Stimulated activated CD4-positive, alpha-beta T cell treated with anti-CD3 and anti-CD28 coated beads, Interleukin-1b, Interleukin-23, amount 100 ng/mL, for 1 hour (primary cell): ENCODE measurements around the gene CEP97.
"Not testable (repeated sequence)": the region's sequence is repeated elsewhere in the genome, so short reads cannot be mapped to it uniquely, and the experiment has no call there.

Experiments
- DNase-seq, 2 donors: peaks; one replicate each; pipeline ENCODE4 v3.0.0-alpha.2; 2020; ENCODE audit warnings: low read depth in 2 of 2

The CEP97 gene, protein sequence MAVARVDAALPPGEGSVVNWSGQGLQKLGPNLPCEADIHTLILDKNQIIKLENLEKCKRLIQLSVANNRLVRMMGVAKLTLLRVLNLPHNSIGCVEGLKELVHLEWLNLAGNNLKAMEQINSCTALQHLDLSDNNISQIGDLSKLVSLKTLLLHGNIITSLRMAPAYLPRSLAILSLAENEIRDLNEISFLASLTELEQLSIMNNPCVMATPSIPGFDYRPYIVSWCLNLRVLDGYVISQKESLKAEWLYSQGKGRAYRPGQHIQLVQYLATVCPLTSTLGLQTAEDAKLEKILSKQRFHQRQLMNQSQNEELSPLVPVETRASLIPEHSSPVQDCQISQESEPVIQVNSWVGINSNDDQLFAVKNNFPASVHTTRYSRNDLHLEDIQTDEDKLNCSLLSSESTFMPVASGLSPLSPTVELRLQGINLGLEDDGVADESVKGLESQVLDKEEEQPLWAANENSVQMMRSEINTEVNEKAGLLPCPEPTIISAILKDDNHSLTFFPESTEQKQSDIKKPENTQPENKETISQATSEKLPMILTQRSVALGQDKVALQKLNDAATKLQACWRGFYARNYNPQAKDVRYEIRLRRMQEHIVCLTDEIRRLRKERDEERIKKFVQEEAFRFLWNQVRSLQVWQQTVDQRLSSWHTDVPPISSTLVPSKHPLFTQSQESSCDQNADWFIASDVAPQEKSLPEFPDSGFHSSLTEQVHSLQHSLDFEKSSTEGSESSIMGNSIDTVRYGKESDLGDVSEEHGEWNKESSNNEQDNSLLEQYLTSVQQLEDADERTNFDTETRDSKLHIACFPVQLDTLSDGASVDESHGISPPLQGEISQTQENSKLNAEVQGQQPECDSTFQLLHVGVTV

GRCh38 chr3:101724329-101725193 lies at the start of gene CEP97:
CEP97 (plus strand) TSS chr3:101724614; CDS start chr3:101724677, 63 bp downstream.
- peak; percentile 50 to 71 for DNase-seq

GRCh38 chr3:101675709-101676215 lies 48.7 kb upstream of the CEP97 start:
- no peak for DNase-seq

GRCh38 chr3:101676216-101676764 lies 48.1 kb upstream of the CEP97 start:
- DNase-seq = peak; percentile 85 to 92

- DNase-seq = peak; percentile 97 to 99
These were observed 47.5 kb upstream of the CEP97 start, which contains the start of gene ZBTB11 for GRCh38 chr3:101676765-101677435. ZBTB11 (minus strand) TSS chr3:101677132; CDS start chr3:101676914, 218 bp downstream.

DNA sequence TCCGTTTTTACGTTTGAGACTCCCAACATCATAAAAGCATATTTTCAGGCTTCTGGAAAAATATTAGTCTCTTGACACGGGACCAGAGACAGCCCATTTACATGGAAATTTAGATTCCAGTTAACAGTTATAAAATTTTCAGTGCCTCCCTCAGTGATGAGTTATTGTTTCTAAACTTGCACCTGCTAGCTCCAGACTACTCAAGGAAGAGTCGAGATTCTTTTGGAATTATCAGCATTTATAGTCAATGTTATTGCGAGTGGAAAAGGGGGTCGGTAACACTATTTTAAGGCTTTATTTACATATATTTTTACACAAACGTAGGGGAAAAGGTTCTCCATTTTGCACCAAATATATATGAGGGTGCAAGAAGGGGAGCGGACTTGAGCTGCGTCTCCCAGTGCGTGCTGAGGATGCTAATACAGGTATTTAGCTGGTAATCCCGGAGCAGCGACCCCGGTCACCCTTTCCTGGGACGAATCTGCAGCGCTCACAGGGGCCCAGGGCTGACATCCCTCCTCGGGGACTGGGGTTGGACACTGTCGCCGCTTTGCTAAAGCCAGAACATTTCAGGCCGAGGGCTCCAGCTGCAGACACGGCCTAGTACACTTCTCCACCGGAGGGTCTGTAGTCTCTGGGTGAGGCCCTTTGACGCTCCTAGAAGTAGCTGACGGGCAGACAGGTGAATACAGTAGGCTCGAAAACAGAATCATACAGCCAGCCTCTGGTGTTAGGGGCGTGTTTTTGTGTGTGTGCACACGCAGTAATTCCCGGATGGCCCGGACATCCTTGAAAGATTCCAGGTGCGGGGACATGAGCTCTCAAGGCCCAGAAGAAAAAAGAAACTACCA lies 46.8 kb upstream of the CEP97 start:
- DNase-seq = no peak

- DNase-seq = not testable (repeated sequence)
These were observed 45.6 kb upstream of the CEP97 start for GRCh38 chr3:101678837-101679236.

DNA sequence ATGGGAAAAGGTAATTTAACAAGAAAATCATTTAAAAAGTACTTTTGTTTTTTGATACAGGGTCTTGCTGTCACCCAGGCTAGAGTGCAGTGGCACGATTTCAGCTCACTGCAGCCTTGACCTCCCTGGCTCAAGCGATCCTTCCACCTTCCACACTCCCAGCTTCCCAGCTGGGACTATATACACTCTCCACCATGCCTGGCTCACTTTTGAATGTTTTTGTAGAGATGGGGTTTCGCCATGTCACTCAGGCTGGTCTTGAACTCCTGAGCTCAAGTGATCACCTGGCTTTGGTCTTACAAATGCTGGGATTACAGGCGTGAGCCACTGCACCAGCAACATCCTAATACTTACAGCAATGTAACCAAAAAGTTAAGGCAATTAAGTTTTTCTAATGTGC lies 43.9 kb upstream of the CEP97 start:
- DNase-seq = no peak

- no peak for DNase-seq
These were observed 39.4 kb upstream of the CEP97 start for GRCh38 chr3:101685050-101685400.

- DNase-seq = no peak
These were observed 38.5 kb upstream of the CEP97 start for GRCh38 chr3:101685870-101686307.

- DNase-seq = no peak
These were observed 37.1 kb upstream of the CEP97 start for GRCh38 chr3:101687142-101687931.

GRCh38 chr3:101689286-101689685 lies 35.1 kb upstream of the CEP97 start:
- DNase-seq = no peak

- no peak for DNase-seq
These were observed 33.4 kb upstream of the CEP97 start for GRCh38 chr3:101690972-101691371.

- not testable (repeated sequence) for DNase-seq
These were observed 32.4 kb upstream of the CEP97 start for GRCh38 chr3:101691685-101692671.

DNA sequence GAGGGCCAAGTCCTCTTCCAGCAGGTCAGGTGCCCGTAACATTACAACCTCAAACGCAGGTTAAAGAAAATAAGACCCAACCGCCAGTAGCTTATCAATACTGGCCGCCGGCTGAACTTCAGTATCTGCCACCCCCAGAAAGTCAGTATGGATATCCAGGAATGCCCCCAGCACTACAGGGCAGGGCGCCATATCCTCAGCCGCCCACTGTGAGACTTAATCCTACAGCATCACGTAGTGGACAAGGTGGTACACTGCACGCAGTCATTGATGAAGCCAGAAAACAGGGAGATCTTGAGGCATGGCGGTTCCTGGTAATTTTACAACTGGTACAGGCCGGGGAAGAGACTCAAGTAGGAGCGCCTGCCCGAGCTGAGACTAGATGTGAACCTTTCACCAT lies 30.9 kb upstream of the CEP97 start:
- not testable (repeated sequence) for DNase-seq

DNA sequence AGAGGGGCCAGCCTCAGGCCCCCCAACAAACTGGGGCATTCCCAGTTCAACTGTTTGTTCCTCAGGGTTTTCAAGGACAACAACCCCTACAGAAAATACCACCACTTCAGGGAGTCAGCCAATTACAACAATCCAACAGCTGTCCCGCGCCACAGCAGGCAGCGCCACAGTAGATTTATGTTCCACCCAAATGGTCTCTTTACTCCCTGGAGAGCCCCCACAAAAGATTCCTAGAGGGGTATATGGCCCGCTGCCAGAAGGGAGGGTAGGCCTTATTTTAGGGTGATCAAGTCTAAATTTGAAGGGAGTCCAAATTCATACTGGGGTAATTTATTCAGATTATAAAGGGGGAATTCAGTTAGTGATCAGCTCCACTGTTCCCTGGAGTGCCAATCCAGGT lies 29.6 kb upstream of the CEP97 start:
- not testable (repeated sequence) for DNase-seq

GRCh38 chr3:101695779-101696372 lies 28.5 kb upstream of the CEP97 start:
- no peak for DNase-seq
